Measurements from ENCODE around the gene GALNT13.

Gene GALNT13

DNA sequence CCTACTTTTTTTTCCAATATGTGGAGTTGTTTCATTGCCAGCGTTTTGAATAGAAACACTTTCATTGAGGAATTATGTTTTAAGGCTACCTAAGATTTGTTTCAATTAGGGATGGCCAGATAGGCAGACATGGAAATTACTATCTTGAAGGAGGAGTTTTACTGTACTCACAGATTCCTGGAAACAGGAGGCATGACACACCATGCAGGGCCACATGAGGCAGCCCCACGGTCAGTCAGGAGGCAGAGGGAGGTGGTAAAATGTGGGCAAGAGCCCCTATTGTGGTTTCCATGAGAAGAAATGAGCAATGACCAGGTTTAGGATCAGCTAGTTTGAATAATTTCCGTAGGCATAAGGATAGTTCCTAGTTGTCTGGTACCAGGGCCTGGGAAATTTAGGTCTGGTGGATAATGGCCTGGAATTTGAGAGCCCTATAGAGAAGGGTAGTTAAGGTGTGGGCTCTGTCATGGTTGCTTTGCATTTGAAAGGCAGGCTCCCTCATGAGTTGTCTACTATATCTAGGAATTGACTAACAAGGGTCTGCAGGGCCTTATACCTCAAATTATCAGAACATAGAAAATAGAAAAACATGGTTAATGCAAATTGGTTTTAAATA lies 466.7 kb downstream of the GALNT13 start:
- TF ChIP-seq, protein P1, sequence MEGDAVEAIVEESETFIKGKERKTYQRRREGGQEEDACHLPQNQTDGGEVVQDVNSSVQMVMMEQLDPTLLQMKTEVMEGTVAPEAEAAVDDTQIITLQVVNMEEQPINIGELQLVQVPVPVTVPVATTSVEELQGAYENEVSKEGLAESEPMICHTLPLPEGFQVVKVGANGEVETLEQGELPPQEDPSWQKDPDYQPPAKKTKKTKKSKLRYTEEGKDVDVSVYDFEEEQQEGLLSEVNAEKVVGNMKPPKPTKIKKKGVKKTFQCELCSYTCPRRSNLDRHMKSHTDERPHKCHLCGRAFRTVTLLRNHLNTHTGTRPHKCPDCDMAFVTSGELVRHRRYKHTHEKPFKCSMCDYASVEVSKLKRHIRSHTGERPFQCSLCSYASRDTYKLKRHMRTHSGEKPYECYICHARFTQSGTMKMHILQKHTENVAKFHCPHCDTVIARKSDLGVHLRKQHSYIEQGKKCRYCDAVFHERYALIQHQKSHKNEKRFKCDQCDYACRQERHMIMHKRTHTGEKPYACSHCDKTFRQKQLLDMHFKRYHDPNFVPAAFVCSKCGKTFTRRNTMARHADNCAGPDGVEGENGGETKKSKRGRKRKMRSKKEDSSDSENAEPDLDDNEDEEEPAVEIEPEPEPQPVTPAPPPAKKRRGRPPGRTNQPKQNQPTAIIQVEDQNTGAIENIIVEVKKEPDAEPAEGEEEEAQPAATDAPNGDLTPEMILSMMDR (IDR thresholded peaks at IDR 0.05; ENCODE audit: control insufficient read depth, extremely low read depth, insufficient read depth) = no peak
- H3K4me3 ChIP-seq (ENCODE audit: low read depth, low read length) = no peak overlapping the region
- DNase-seq (ENCODE audit: low read depth) = no peak

DNA sequence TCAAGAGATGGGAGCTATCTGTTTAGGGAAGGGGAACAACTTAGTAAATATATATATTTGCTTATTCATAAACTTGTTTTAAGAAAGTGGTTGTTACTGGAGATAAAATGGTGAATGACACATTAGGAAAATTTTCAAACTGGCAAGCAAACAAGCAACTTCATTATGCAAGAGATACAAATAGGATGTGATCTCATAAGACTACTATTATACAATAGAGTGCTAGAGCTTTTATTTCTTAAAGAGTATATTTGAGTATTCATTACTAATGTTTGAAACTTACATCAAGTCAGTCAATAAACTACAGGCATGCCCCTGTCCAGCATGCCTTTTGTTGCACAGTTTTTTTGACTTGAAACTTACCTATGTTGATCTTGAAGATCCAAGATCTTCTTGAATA lies 471.6 kb downstream of the GALNT13 start:
- DNase-seq (ENCODE audit: low read depth) = no peak
- H3K4me3 ChIP-seq (ENCODE audit: low read depth, low read length) = no peak overlapping the region
- TF ChIP-seq, protein P1 (IDR thresholded peaks at IDR 0.05; ENCODE audit: control insufficient read depth, extremely low read depth, insufficient read depth) = no peak

- DNase-seq (ENCODE audit: low read depth) = peak; percentile 42
- H3K4me3 ChIP-seq (ENCODE audit: low read depth, low read length) = no peak overlapping the region
- TF ChIP-seq, protein P1 (IDR thresholded peaks at IDR 0.05; ENCODE audit: control insufficient read depth, extremely low read depth, insufficient read depth) = no peak
Measured at GRCh38 chr2:154350911-154351310, 479.2 kb downstream of the GALNT13 start.

GRCh38 chr2:154361276-154361675 lies 489.6 kb downstream of the GALNT13 start:
- TF ChIP-seq, protein P1 (IDR thresholded peaks at IDR 0.05; ENCODE audit: control insufficient read depth, extremely low read depth, insufficient read depth) = no peak

DNA sequence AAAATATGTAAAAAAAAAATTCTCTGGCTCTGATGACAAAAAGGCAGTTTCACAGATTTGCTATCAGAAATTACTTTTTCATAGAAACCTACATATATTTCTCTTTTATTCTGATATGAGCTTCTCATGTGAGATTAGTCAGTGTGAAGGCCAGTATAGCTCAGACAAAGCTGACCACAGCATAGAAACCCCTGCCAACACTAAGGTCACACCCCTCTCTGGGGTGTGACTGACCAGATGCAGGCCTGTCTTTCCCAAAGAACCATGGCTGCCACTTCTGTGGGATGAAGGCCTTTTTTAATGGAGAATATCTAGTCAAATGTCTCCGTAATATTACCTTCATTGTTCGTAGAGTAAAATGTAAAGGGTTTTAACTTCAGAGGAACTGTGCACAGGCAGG lies 496.4 kb downstream of the GALNT13 start:
- TF ChIP-seq, protein P1 (IDR thresholded peaks at IDR 0.05; ENCODE audit: control insufficient read depth, extremely low read depth, insufficient read depth) = no peak
- DNase-seq (ENCODE audit: low read depth) = no peak
- H3K4me3 ChIP-seq (ENCODE audit: low read depth, low read length) = no peak overlapping the region

More at GRCh38 chr2:154361276-154361675, 489.6 kb downstream of the GALNT13 start:
- H3K4me3 ChIP-seq (ENCODE audit: low read depth, low read length) = no peak overlapping the region
- no peak for DNase-seq (ENCODE audit: low read depth)

GRCh38 chr2:154370873-154371272 lies 499.2 kb downstream of the GALNT13 start:
- TF ChIP-seq, protein P1 (IDR thresholded peaks at IDR 0.05; ENCODE audit: control insufficient read depth, extremely low read depth, insufficient read depth) = no peak
- H3K4me3 ChIP-seq (ENCODE audit: low read depth, low read length) = no peak overlapping the region
- DNase-seq (ENCODE audit: low read depth) = no peak

DNA sequence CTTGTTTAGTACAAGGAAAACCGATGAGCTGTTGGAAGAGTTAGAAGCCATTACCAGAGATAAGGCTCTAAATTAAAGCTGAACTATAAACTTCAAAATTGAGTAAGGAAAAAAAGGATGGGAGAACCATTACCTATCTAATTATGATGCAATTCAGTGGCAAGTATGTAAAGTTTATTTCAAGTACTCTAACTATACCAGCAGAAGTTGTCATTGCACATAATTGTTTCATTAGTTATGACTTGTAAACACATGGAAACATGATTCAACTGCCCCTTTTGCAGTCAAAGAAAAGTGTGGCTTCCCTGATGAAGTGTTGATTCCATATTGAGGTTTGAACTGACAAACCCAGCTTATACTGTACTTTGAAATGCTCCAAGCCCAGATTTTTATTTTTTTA lies 502.7 kb downstream of the GALNT13 start:
- no peak overlapping the region for H3K4me3 ChIP-seq (ENCODE audit: low read depth, low read length)
- DNase-seq (ENCODE audit: low read depth) = no peak
- TF ChIP-seq, protein P1 (IDR thresholded peaks at IDR 0.05; ENCODE audit: control insufficient read depth, extremely low read depth, insufficient read depth) = no peak
